ENCODE measurements around the gene CBFA2T3.

Gene CBFA2T3

DNA sequence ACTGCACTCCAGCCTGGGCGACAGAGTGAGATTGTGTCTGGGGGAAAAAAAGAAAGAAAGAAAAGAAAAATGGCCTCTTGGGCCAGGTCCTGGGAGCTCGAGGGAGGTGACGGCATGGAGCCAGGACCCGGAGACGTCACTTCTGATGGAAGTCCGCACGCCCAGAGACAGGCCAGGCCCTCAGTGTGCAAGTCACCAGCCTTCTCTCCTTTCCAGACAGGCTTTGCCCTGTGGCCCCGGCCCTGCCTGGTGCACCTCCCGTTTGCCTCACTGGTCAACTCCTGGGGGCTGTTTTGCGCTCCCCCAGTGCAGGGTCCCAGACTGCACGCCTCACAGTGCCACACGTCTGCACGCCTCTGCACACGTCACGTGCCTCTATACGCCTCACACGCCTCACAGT is 44.1 kb downstream of the CBFA2T3 start:
- Histone ChIP-seq H3K4me3 (ENCODE audit: low read depth in 1 of 2, low read length in 2 of 2) (no peak overlapping the region), H3K9me3 (ENCODE audit: insufficient read depth, low read length, severe bottlenecking) (no peaks in the 10 kb centered on the region), H3K4me2 (ENCODE audit: insufficient read depth, low read length) (no peak overlapping the region), H2AFZ (ENCODE audit: low read depth, low read length) (no peak overlapping the region), H3K79me2 (ENCODE audit: insufficient read depth, low read length) (no peaks in the 10 kb centered on the region), H3K27ac (ENCODE audit: low read length) (no peak overlapping the region), H3K36me3 (ENCODE audit: insufficient read depth, low read length) (no peaks in the 10 kb centered on the region), H3K27me3 (ENCODE audit: insufficient read depth, low read length, poor library complexity) (no peaks in the 10 kb centered on the region), H3K9ac (ENCODE audit: low read depth, low read length) (no peak overlapping the region), H3K4me1 (ENCODE audit: insufficient read depth, low read length) (no peaks in the 10 kb centered on the region), H4K20me1 (ENCODE audit: insufficient read depth, low read length) (peaks cover 14% of the 10 kb centered on the region)
- ATAC-seq (ENCODE audit: insufficient read depth, low read depth) (no peak), DNase-seq (no peak)
- TF ChIP-seq EZH2 (IDR thresholded peaks at IDR 0.05; ENCODE audit: borderline replicate concordance, low read depth, low read length, severe bottlenecking): no peak
- TF ChIP-seq, protein P1, sequence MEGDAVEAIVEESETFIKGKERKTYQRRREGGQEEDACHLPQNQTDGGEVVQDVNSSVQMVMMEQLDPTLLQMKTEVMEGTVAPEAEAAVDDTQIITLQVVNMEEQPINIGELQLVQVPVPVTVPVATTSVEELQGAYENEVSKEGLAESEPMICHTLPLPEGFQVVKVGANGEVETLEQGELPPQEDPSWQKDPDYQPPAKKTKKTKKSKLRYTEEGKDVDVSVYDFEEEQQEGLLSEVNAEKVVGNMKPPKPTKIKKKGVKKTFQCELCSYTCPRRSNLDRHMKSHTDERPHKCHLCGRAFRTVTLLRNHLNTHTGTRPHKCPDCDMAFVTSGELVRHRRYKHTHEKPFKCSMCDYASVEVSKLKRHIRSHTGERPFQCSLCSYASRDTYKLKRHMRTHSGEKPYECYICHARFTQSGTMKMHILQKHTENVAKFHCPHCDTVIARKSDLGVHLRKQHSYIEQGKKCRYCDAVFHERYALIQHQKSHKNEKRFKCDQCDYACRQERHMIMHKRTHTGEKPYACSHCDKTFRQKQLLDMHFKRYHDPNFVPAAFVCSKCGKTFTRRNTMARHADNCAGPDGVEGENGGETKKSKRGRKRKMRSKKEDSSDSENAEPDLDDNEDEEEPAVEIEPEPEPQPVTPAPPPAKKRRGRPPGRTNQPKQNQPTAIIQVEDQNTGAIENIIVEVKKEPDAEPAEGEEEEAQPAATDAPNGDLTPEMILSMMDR (IDR thresholded peaks at IDR 0.05; ENCODE audit: borderline replicate concordance, extremely low read depth, low read length, poor library complexity, severe bottlenecking): no peak

DNA sequence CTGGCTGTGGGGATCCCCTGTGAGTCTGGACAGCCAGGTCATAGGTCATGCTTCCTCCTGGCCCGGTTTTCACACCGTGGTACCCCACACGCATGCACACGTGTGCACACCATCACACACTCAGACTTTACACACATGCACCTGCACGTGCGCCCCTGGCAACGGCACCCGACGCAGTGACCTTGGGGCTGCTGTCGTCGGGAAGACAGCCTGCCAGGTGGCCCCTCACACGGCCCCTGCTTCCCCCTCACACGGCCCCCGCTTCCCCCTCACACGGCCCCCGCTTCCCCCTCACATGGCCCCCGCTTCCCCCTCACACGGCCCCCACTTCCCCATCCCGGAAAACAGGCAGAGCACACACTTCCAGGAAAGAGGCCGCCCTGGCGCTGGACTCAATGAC is 45.1 kb downstream of the CBFA2T3 start:
- no peaks in the 10 kb centered on the region for H3K79me2 ChIP-seq (ENCODE audit: insufficient read depth, low read length)
- H2AFZ ChIP-seq (ENCODE audit: low read depth, low read length): no peak overlapping the region
- peaks cover 7% of the 10 kb centered on the region; the same call in 1 of the 2 replicates for H4K20me1 ChIP-seq (ENCODE audit: insufficient read depth, low read length)
- ATAC-seq (ENCODE audit: insufficient read depth, low read depth): no peak
- no peaks in the 10 kb centered on the region for H3K9me3 ChIP-seq (ENCODE audit: insufficient read depth, low read length, severe bottlenecking)
- H3K9ac ChIP-seq (ENCODE audit: low read depth, low read length): no peak overlapping the region
- no peaks in the 10 kb centered on the region for H3K4me1 ChIP-seq (ENCODE audit: insufficient read depth, low read length)
- H3K27me3 ChIP-seq (ENCODE audit: insufficient read depth, low read length, poor library complexity): no peaks in the 10 kb centered on the region
- H3K4me3 ChIP-seq (ENCODE audit: low read depth in 1 of 2, low read length in 2 of 2): no peak overlapping the region
- TF ChIP-seq, protein P1 (IDR thresholded peaks at IDR 0.05; ENCODE audit: borderline replicate concordance, extremely low read depth, low read length, poor library complexity, severe bottlenecking): no peak
- no peak for TF ChIP-seq EZH2 (IDR thresholded peaks at IDR 0.05; ENCODE audit: borderline replicate concordance, low read depth, low read length, severe bottlenecking)
- H3K36me3 ChIP-seq (ENCODE audit: insufficient read depth, low read length): no peaks in the 10 kb centered on the region
- H3K27ac ChIP-seq (ENCODE audit: low read length): no peak overlapping the region
- no peak overlapping the region for H3K4me2 ChIP-seq (ENCODE audit: insufficient read depth, low read length)
- no peak for DNase-seq

DNA sequence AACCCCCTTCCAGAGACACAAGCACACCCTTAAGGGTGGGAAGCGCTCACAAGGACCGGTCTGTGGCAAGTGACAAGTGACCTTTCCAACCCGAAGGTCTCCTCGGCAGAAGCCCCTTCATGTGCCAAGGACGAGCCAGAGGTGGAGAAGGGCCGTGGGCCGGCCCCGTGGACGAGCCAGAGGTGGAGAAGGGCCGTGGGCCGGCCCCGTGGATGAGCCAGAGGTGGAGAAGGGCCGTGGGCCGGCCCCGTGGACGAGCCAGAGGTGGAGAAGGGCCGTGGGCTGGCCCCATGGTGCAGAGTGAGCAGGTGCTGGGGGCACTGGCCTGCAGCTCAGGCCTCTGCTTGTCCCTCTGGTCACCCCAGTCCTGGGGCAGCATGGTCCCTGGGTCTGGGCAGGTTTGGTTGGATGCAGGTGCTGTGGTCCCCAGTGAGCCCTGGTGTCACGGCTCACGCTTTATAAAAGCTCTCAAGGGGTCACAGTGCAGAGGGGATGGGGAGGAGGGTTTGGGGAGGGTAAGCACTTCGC is 45.6 kb downstream of the CBFA2T3 start:
- no peaks in the 10 kb centered on the region for H3K4me1 ChIP-seq (ENCODE audit: insufficient read depth, low read length)
- no peak overlapping the region for H3K4me2 ChIP-seq (ENCODE audit: insufficient read depth, low read length)

More for the DNA sequence above, 45.6 kb downstream of the CBFA2T3 start:
- H3K4me3 ChIP-seq (ENCODE audit: low read depth in 1 of 2, low read length in 2 of 2): no peak overlapping the region
- no peak for TF ChIP-seq EZH2 (IDR thresholded peaks at IDR 0.05; ENCODE audit: borderline replicate concordance, low read depth, low read length, severe bottlenecking)
- TF ChIP-seq, protein P1 (IDR thresholded peaks at IDR 0.05; ENCODE audit: borderline replicate concordance, extremely low read depth, low read length, poor library complexity, severe bottlenecking): no peak
- no peaks in the 10 kb centered on the region for H3K9me3 ChIP-seq (ENCODE audit: insufficient read depth, low read length, severe bottlenecking)
- no peaks in the 10 kb centered on the region for H3K36me3 ChIP-seq (ENCODE audit: insufficient read depth, low read length)
- no peak overlapping the region for H3K9ac ChIP-seq (ENCODE audit: low read depth, low read length)
- H3K79me2 ChIP-seq (ENCODE audit: insufficient read depth, low read length): no peaks in the 10 kb centered on the region
- no peak for ATAC-seq (ENCODE audit: insufficient read depth, low read depth)
- no peak for DNase-seq
- H3K27me3 ChIP-seq (ENCODE audit: insufficient read depth, low read length, poor library complexity): no peaks in the 10 kb centered on the region
- H4K20me1 ChIP-seq (ENCODE audit: insufficient read depth, low read length): peaks cover 4% of the 10 kb centered on the region
- no peak overlapping the region for H3K27ac ChIP-seq (ENCODE audit: low read length)
- H2AFZ ChIP-seq (ENCODE audit: low read depth, low read length): no peak overlapping the region

Data from DND-41 (cell line).